HG03103 (cell line): ENCODE measurements around the gene TRIM40.

Source experiments
- ATAC-seq: cut with Tn5 transposase; IDR thresholded peaks from one replicate; pipeline ENCODE4 v1.9.1; 2021; ENCODE audit warnings: low read depth; ENCODE audit not compliant: unreplicated experiment

The TRIM40 gene

GRCh38 chr6:30145818-30146217, 9.9 kb downstream of the TRIM40 start:
- no peak for ATAC-seq

- no peak for ATAC-seq
These were observed 11.2 kb downstream of the TRIM40 start for GRCh38 chr6:30147096-30147495.

- no peak for ATAC-seq
These were observed 13.3 kb downstream of the TRIM40 start for GRCh38 chr6:30149234-30149633.

GRCh38 chr6:30149858-30150550, 14.1 kb downstream of the TRIM40 start:
- ATAC-seq = no peak

GRCh38 chr6:30150671-30151395, 14.9 kb downstream of the TRIM40 start:
- no peak for ATAC-seq

GRCh38 chr6:30151580-30151979, 15.6 kb downstream of the TRIM40 start:
- no peak for ATAC-seq

GRCh38 chr6:30152016-30152673, 16.2 kb downstream of the TRIM40 start:
- ATAC-seq = no peak

- no peak for ATAC-seq
These were observed 17.1 kb downstream of the TRIM40 start for GRCh38 chr6:30152910-30153610.

- no peak for ATAC-seq
These were observed 18.1 kb downstream of the TRIM40 start for GRCh38 chr6:30154061-30154460.

GRCh38 chr6:30154709-30155519, 19.0 kb downstream of the TRIM40 start:
- ATAC-seq = no peak

GRCh38 chr6:30155520-30156261, 19.8 kb downstream of the TRIM40 start:
- no peak for ATAC-seq

GRCh38 chr6:30156262-30156599, 20.3 kb downstream of the TRIM40 start:
- ATAC-seq = no peak

- no peak for ATAC-seq
These were observed 20.8 kb downstream of the TRIM40 start for GRCh38 chr6:30156774-30157173.

- no peak for ATAC-seq
These were observed 21.6 kb downstream of the TRIM40 start for GRCh38 chr6:30157581-30157980.

- no peak for ATAC-seq
These were observed 22.1 kb downstream of the TRIM40 start for GRCh38 chr6:30157999-30158398.

- no peak for ATAC-seq
These were observed 22.6 kb downstream of the TRIM40 start for GRCh38 chr6:30158475-30159040.

- ATAC-seq = no peak
These were observed 24.3 kb downstream of the TRIM40 start for GRCh38 chr6:30160008-30160784.

GRCh38 chr6:30160785-30161531, 25.0 kb downstream of the TRIM40 start, which contains the start of gene TRIM10:
TSS of gene TRIM10 (minus strand) at chr6:30161211. CDS start at chr6:30160858, 353 bp downstream.
- ATAC-seq = no peak
